ENCODE measurements around the gene PRDM9.

The PRDM9 gene
- long read RNA-seq = 0 reads

DNA sequence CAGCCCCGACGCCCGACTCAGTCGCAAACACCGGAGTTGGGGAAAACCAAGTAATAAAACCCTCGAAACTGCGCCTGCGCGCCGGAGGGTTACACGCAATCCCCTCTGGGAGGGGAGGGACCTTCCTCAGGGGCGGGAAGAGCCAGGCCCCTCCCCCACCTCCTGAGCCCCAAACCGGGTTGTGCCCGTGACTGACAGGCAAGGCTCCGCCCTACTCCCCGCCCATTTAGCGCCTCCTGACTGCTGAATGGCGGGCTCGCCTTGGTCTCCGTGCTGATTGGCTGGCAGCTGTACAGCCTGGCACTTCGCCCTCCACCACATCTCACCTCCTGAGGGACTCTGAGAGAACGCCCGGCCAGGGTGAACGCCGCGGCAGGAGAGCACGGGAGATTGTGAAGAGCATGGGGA lies at the start of gene PRDM9:
Gene PRDM9 (plus strand): TSS at position 332 of the 408 bp plus-strand sequence. CDS start 1,425 bp downstream, outside the sequence.
- TF ChIP-seq SPI1 (IDR thresholded peaks at IDR 0.05; ENCODE audit: borderline replicate concordance, low read depth) (no peak), POLR2AphosphoS5 (IDR thresholded peaks at IDR 0.05; ENCODE audit: low read depth) (no peak), GABPA (IDR thresholded peaks at IDR 0.05; ENCODE audit: low read depth) (no peak), CTCF (IDR thresholded peaks at IDR 0.05; ENCODE audit: insufficient read depth, low read length) (no peak)
- TF ChIP-seq, protein P1, sequence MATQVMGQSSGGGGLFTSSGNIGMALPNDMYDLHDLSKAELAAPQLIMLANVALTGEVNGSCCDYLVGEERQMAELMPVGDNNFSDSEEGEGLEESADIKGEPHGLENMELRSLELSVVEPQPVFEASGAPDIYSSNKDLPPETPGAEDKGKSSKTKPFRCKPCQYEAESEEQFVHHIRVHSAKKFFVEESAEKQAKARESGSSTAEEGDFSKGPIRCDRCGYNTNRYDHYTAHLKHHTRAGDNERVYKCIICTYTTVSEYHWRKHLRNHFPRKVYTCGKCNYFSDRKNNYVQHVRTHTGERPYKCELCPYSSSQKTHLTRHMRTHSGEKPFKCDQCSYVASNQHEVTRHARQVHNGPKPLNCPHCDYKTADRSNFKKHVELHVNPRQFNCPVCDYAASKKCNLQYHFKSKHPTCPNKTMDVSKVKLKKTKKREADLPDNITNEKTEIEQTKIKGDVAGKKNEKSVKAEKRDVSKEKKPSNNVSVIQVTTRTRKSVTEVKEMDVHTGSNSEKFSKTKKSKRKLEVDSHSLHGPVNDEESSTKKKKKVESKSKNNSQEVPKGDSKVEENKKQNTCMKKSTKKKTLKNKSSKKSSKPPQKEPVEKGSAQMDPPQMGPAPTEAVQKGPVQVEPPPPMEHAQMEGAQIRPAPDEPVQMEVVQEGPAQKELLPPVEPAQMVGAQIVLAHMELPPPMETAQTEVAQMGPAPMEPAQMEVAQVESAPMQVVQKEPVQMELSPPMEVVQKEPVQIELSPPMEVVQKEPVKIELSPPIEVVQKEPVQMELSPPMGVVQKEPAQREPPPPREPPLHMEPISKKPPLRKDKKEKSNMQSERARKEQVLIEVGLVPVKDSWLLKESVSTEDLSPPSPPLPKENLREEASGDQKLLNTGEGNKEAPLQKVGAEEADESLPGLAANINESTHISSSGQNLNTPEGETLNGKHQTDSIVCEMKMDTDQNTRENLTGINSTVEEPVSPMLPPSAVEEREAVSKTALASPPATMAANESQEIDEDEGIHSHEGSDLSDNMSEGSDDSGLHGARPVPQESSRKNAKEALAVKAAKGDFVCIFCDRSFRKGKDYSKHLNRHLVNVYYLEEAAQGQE (IDR thresholded peaks at IDR 0.05; ENCODE audit: insufficient replicate concordance, low read depth) = no peak
- Histone ChIP-seq H3K27me3 (ENCODE audit: insufficient read depth, poor library complexity, severe bottlenecking) (no peaks in the 10 kb centered on the region), H3K27ac (replicated peaks) (no peak within 1 kb of the TSS), H3K4me3 (replicated peaks; ENCODE audit: insufficient read depth, low read length) (no peak within 1 kb of the TSS)
- no peak for DNase-seq (ENCODE audit: low read depth in 1 of 2, low spot score in 1 of 2)

DNA sequence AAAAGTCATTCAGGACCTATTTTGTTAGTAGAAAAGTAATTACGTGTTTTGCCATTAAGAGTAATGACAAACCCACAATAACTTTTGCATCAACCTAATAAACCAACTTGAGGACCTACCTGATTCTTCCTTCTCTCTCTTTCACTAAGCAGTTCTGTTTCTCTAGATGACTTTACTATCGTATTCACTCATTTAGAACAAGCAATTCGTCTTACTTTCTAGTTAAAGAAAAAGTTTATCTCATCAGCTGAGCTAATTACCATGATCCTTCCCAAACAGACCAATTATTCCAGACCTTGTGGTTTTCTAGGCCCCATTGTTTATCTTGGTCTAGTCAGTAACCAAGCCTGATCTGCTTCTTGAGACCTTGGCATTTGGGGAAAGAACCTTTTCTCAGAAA lies 49.6 kb upstream of the PRDM9 start:
- no peak overlapping the region for H3K4me3 ChIP-seq (replicated peaks; ENCODE audit: insufficient read depth, low read length)
- TF ChIP-seq POLR2AphosphoS5 (IDR thresholded peaks at IDR 0.05; ENCODE audit: low read depth) (no peak), SPI1 (IDR thresholded peaks at IDR 0.05; ENCODE audit: borderline replicate concordance, low read depth) (no peak), CTCF (IDR thresholded peaks at IDR 0.05; ENCODE audit: insufficient read depth, low read length) (no peak), GABPA (IDR thresholded peaks at IDR 0.05; ENCODE audit: low read depth) (no peak)
- TF ChIP-seq, protein P1 (IDR thresholded peaks at IDR 0.05; ENCODE audit: insufficient replicate concordance, low read depth) = no peak
- no peak for DNase-seq (ENCODE audit: low read depth in 1 of 2, low spot score in 1 of 2)
- H3K27me3 ChIP-seq (ENCODE audit: insufficient read depth, poor library complexity, severe bottlenecking) = no peaks in the 10 kb centered on the region
- no peak overlapping the region for H3K27ac ChIP-seq (replicated peaks)

- Histone ChIP-seq H3K27me3 (ENCODE audit: insufficient read depth, poor library complexity, severe bottlenecking) (no peaks in the 10 kb centered on the region), H3K27ac (replicated peaks) (no peak overlapping the region), H3K4me3 (replicated peaks; ENCODE audit: insufficient read depth, low read length) (no peak overlapping the region)
- TF ChIP-seq, protein P1 (IDR thresholded peaks at IDR 0.05; ENCODE audit: insufficient replicate concordance, low read depth) = no peak
- TF ChIP-seq CTCF (IDR thresholded peaks at IDR 0.05; ENCODE audit: insufficient read depth, low read length) (no peak), GABPA (IDR thresholded peaks at IDR 0.05; ENCODE audit: low read depth) (no peak), POLR2AphosphoS5 (IDR thresholded peaks at IDR 0.05; ENCODE audit: low read depth) (no peak), SPI1 (IDR thresholded peaks at IDR 0.05; ENCODE audit: borderline replicate concordance, low read depth) (no peak)
- no peak for DNase-seq (ENCODE audit: low read depth in 1 of 2, low spot score in 1 of 2)
These were observed 48.2 kb upstream of the PRDM9 start for GRCh38 chr5:23459214-23459613.

Data from HL-60 (cell line).